HepG2 (cell line): ENCODE measurements around the gene PCBP1. TPM values are rescaled to one million over a fixed set of nuclear protein-coding genes. Genes with fewer than 3 reads are reported as not detected.
A peak's percentile ranks its signal among the peaks of the same experiment; 100 is the strongest.

ENCODE experiments used
- BCLAF1 ChIP-seq: fragments of 450-650 bp; IDR thresholded peaks from 2 replicates; pipeline ENCODE4 v1.6.1; 2017; ENCODE audit warnings: mild to moderate bottlenecking
- DNMT1 ChIP-seq: sonication (generic); formaldehyde crosslinking; IDR thresholded peaks from 2 replicates; pipeline ENCODE4 v1.5.1; 2020; ENCODE audit warnings: mild to moderate bottlenecking, missing genetic modification reagents
- FOXO4 ChIP-seq: sonication (generic); formaldehyde crosslinking; conservative IDR thresholded peaks from 2 replicates; pipeline ENCODE4 v1.8.1; 2023; ENCODE audit warnings: missing genetic modification reagents
- IKZF4 ChIP-seq: sonication (generic); formaldehyde crosslinking; IDR thresholded peaks from 2 replicates; pipeline ENCODE4 v1.5.1; 2020; ENCODE audit warnings: borderline replicate concordance, mild to moderate bottlenecking, low read depth, missing genetic modification reagents; ENCODE audit errors: not compliant biosample characterization
- NPAS2 ChIP-seq: sonication (generic); formaldehyde crosslinking; IDR thresholded peaks from 2 replicates; pipeline ENCODE4 v1.8.0; 2022; ENCODE audit warnings: mild to moderate bottlenecking, missing genetic modification reagents, borderline replicate concordance
- PAXIP1 ChIP-seq: sonication (generic); formaldehyde crosslinking; conservative IDR thresholded peaks from 2 replicates; pipeline ENCODE4 v1.4.0; 2020; ENCODE audit warnings: mild to moderate bottlenecking, missing genetic modification reagents, moderate library complexity
- TGIF2 ChIP-seq: IDR thresholded peaks from 2 replicates; pipeline ENCODE4 v1.6.1; 2016; ENCODE audit warnings: control low read depth, missing compliant biosample characterization
- ZBTB7B ChIP-seq: sonication (generic); formaldehyde crosslinking; IDR thresholded peaks from 2 replicates; pipeline ENCODE4 v1.4.0; 2020; ENCODE audit warnings: missing genetic modification reagents
- ZC3H4 ChIP-seq: sonication (generic); formaldehyde crosslinking; IDR thresholded peaks from 2 replicates; pipeline ENCODE4 v1.4.0; 2020; ENCODE audit warnings: missing genetic modification reagents, borderline replicate concordance
- ZNF280D ChIP-seq: sonication (generic); formaldehyde crosslinking; IDR thresholded peaks from 2 replicates; pipeline ENCODE4 v1.5.1; 2020; ENCODE audit warnings: mild to moderate bottlenecking, missing genetic modification reagents
- ZNF296 ChIP-seq: sonication (generic); formaldehyde crosslinking; conservative IDR thresholded peaks from 2 replicates; pipeline ENCODE4 v1.5.0; 2020; ENCODE audit warnings: mild to moderate bottlenecking, missing genetic modification reagents
- ZNF337 ChIP-seq: sonication (generic); formaldehyde crosslinking; IDR thresholded peaks from 2 replicates; pipeline ENCODE4 v1.5.1; 2020; ENCODE audit warnings: missing genetic modification reagents, low read depth, mild to moderate bottlenecking, borderline replicate concordance
- ZNF33A ChIP-seq: sonication (generic); formaldehyde crosslinking; IDR thresholded peaks from 2 replicates; pipeline ENCODE4 v1.5.1; 2020; ENCODE audit warnings: missing genetic modification reagents, mild to moderate bottlenecking, moderate library complexity, borderline replicate concordance
- ZNF343 ChIP-seq: sonication (generic); formaldehyde crosslinking; IDR thresholded peaks from 2 replicates; pipeline ENCODE4 v1.4.0; 2020; ENCODE audit warnings: mild to moderate bottlenecking, missing genetic modification reagents
- ZNF790 ChIP-seq: sonication (generic); formaldehyde crosslinking; IDR thresholded peaks from 2 replicates; pipeline ENCODE4 v1.8.0; 2022; ENCODE audit warnings: missing genetic modification reagents, mild to moderate bottlenecking, borderline replicate concordance
- ZNF850 ChIP-seq: sonication (generic); formaldehyde crosslinking; conservative IDR thresholded peaks from 2 replicates; pipeline ENCODE4 v1.9.0; 2021; ENCODE audit warnings: mild to moderate bottlenecking, missing genetic modification reagents
- ZNF878 ChIP-seq: sonication (generic); formaldehyde crosslinking; IDR thresholded peaks from 2 replicates; pipeline ENCODE4 v1.8.1; 2023; ENCODE audit warnings: mild to moderate bottlenecking, missing genetic modification reagents, moderate library complexity
- polyA plus RNA-seq, 8 experiments: library from polyadenylated mRNA; depleted of rRNA in 3 of 8; stranded (reverse) in 7 of 8; unstranded in 1 of 8; fragments of >200 nt; fragmentation: Illumina TruSeq in 4 of 8; extraction: Trizol in 4 of 8; gene quantifications; 2 replicates each; pipeline versions ENCODE4 v1.2.1 to v1.2.3, GENCODE V29; 2011 to 2016; ENCODE audit warnings: low read depth in 4 of 8, missing spikeins in 1 of 8, mixed read lengths in 1 of 8; ENCODE audit not compliant: insufficient read depth in 1 of 8
- total RNA-seq, 5 experiments: library from RNA; depleted of rRNA; stranded (reverse); fragments of >200 nt; fragmentation: Illumina TruSeq; extraction: Trizol; gene quantifications; 2 replicates each; pipeline ENCODE4 v1.2.3, GENCODE V29; 2016; ENCODE audit warnings: low read depth in 1 of 5

Gene PCBP1
- total and polyA plus RNA-seq, 2 of the 13 experiments (the other 11 are each of a cell fraction or from before 2014, with no cell fraction given), result 32.0 to 137 TPM

GRCh38 chr2:70069049-70069448 lies 18.2 kb upstream of the PCBP1 start (continued):
- TF ChIP-seq ZNF296, result no peak
- no peak for TF ChIP-seq ZC3H4 (CRISPR knock-in tag)
- TF ChIP-seq ZBTB7B (CRISPR knock-in tag), result no peak
- no peak for TF ChIP-seq ZNF850
- TF ChIP-seq IKZF4, result no peak
- TF ChIP-seq FOXO4 (CRISPR knock-in tag), result no peak
- no peak; the same call in 1 of the 2 replicates for TF ChIP-seq ZNF878 (CRISPR knock-in tag)
- peak; percentile 95 for TF ChIP-seq TGIF2 (CRISPR knock-in tag)
- no peak for TF ChIP-seq ZNF33A
- no peak for TF ChIP-seq ZNF343 (CRISPR knock-in tag)
- no peak for TF ChIP-seq BCLAF1
- peak; percentile 89 for TF ChIP-seq PAXIP1 (CRISPR knock-in tag)
- TF ChIP-seq DNMT1, result no peak
- no peak for TF ChIP-seq ZNF280D
- no peak for TF ChIP-seq NPAS2 (CRISPR knock-in tag)
- TF ChIP-seq ZNF337 (CRISPR knock-in tag), result no peak
- TF ChIP-seq ZNF790 (CRISPR knock-in tag), result no peak
